Chondrocyte (in vitro differentiated cells): ENCODE data around the gene HSBP1L1. TPM values are rescaled to one million over a fixed set of nuclear protein-coding genes. Genes with fewer than 3 reads are reported as not detected.

Experiments
- DNase-seq: peaks from one replicate; pipeline ENCODE4 v3.0.0; 2021; ENCODE audit warnings: mixed read lengths, low spot score
- H3K27ac Mint-ChIP-seq: one replicate; pipeline ENCODE4 v1.8.0; 2021; ENCODE audit warnings: mild to moderate bottlenecking, moderate library complexity, mixed read lengths; ENCODE audit not compliant: unreplicated experiment
- H3K27me3 Mint-ChIP-seq: 2 replicates; pipeline ENCODE4 v1.8.0; 2021; ENCODE audit warnings: low read depth, mixed read lengths
- H3K36me3 Mint-ChIP-seq: 2 replicates; pipeline ENCODE4 v1.8.0; 2021; ENCODE audit warnings: low read depth, mixed read lengths
- H3K4me1 Mint-ChIP-seq: 2 replicates; pipeline ENCODE4 v1.8.0; 2021; ENCODE audit warnings: low read depth, mild to moderate bottlenecking, mixed read lengths
- H3K4me3 Mint-ChIP-seq: one replicate; pipeline ENCODE4 v1.8.0; 2021; ENCODE audit warnings: mild to moderate bottlenecking, moderate library complexity, mixed read lengths; ENCODE audit not compliant: unreplicated experiment
- H3K9me3 Mint-ChIP-seq: 2 replicates; pipeline ENCODE4 v1.8.0; 2021; ENCODE audit warnings: low read depth, mixed read lengths
- CTCF ChIP-seq: fragments of 200-600 bp; sonication (generic); IDR thresholded peaks from 2 replicates; pipeline ENCODE4 v1.5.0; 2021; ENCODE audit warnings: antibody characterized with exemption, mild to moderate bottlenecking, moderate library complexity
- total RNA-seq: library from RNA; stranded (reverse); gene quantifications from 3 replicates; pipeline ENCODE4 v1.2.1, GENCODE V29; 2021

The HSBP1L1 gene
- total RNA-seq, 1 donor from 2014 or later: 5.4 TPM

GRCh38 chr18:79922971-79923411 is 41.5 kb upstream of the HSBP1L1 start:
- H3K9me3 Mint-ChIP-seq: no peaks in the 10 kb centered on the region
- H3K36me3 Mint-ChIP-seq: peaks cover 15% of the 10 kb centered on the region
- H3K4me1 Mint-ChIP-seq: no peaks in the 10 kb centered on the region
- H3K27me3 Mint-ChIP-seq: no peaks in the 10 kb centered on the region
- H3K4me3 Mint-ChIP-seq: no peak overlapping the region
- no peak overlapping the region for H3K27ac Mint-ChIP-seq
- peak; percentile 85 for DNase-seq
- no peak for TF ChIP-seq CTCF

- Mint-ChIP-seq H3K27ac (no peak overlapping the region), H3K36me3 (peaks cover 19% of the 10 kb centered on the region), H3K4me3 (no peak overlapping the region), H3K4me1 (no peaks in the 10 kb centered on the region), H3K9me3 (peaks cover 3% of the 10 kb centered on the region), H3K27me3 (no peaks in the 10 kb centered on the region)
- no peak for TF ChIP-seq CTCF
- DNase-seq: peak; percentile 72
These were observed 40.4 kb upstream of the HSBP1L1 start for GRCh38 chr18:79923896-79924585.

- Mint-ChIP-seq H3K27ac (peak overlapping the region; percentile 22), H3K4me1 (no peaks in the 10 kb centered on the region), H3K36me3 (peaks cover 27% of the 10 kb centered on the region), H3K9me3 (peaks cover 13% of the 10 kb centered on the region), H3K4me3 (no peak overlapping the region), H3K27me3 (no peaks in the 10 kb centered on the region)
- peak; percentile 62 for DNase-seq
- no peak for TF ChIP-seq CTCF
These were observed 39.4 kb upstream of the HSBP1L1 start for GRCh38 chr18:79924814-79925731.

- no peak overlapping the region for H3K27ac Mint-ChIP-seq
- H3K4me1 Mint-ChIP-seq: no peaks in the 10 kb centered on the region
- no peak overlapping the region for H3K4me3 Mint-ChIP-seq
- peaks cover 18% of the 10 kb centered on the region for H3K9me3 Mint-ChIP-seq
- TF ChIP-seq CTCF: no peak
- no peaks in the 10 kb centered on the region for H3K27me3 Mint-ChIP-seq
- peak; percentile 56 for DNase-seq
- peaks cover 31% of the 10 kb centered on the region for H3K36me3 Mint-ChIP-seq
These were observed 38.1 kb upstream of the HSBP1L1 start for GRCh38 chr18:79926306-79926705.
